GM10266 (cell line): ENCODE results near the gene NT5DC2.

Experiments
- DNase-seq: peaks from one replicate; pipeline ENCODE4 v3.0.0; 2012; ENCODE audit errors: extremely low spot score
- TF ChIP-seq, protein P1 (sequence below): IDR thresholded peaks from 2 replicates; pipeline ENCODE4 v1.5.1; 2012; ENCODE audit warnings: mild to moderate bottlenecking, low read depth; ENCODE audit not compliant: control insufficient read depth, insufficient read depth; ENCODE audit errors: missing control alignments

NT5DC2 gene

DNA sequence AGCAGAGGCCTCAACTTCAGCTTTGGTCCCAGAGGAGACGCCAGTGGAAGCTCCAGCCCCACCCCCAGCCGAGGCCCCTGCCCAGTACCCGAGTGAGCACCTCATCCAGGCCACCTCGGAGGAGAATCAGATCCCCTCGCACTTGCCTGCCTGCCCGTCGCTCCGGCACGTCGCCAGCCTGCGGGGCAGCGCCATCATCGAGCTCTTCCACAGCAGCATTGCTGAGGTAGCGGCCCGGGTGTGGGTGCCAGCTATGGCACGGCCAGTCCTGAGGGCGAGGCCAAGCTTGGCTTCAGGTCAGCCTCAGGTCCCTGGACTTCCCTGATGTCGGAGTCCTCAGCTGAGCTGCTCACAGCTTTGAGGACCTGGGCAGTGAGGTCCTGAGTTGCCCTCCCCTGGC lies 44.2 kb downstream of the NT5DC2 start:
- no peak for DNase-seq
- TF ChIP-seq, protein P1, sequence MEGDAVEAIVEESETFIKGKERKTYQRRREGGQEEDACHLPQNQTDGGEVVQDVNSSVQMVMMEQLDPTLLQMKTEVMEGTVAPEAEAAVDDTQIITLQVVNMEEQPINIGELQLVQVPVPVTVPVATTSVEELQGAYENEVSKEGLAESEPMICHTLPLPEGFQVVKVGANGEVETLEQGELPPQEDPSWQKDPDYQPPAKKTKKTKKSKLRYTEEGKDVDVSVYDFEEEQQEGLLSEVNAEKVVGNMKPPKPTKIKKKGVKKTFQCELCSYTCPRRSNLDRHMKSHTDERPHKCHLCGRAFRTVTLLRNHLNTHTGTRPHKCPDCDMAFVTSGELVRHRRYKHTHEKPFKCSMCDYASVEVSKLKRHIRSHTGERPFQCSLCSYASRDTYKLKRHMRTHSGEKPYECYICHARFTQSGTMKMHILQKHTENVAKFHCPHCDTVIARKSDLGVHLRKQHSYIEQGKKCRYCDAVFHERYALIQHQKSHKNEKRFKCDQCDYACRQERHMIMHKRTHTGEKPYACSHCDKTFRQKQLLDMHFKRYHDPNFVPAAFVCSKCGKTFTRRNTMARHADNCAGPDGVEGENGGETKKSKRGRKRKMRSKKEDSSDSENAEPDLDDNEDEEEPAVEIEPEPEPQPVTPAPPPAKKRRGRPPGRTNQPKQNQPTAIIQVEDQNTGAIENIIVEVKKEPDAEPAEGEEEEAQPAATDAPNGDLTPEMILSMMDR, result no peak

DNA sequence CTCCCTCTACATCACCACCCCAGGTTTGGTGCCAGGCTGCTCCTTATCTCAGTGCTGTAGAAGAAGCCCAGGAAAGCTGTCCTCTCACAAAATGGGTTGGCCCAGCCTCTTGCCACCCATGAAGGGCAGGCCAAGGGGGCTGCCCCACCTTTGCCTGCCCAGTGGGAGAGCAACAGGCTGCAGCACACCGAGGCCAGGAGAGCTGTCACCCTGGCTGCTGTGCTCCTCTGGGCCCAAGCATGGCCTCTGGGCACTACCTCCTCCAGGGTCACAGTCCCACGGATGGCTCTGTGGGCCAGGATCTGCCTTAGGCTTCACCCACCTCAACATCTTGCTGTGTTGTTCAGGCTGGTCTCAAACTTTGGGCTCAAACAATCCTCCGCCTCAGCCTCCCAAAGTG lies 44.9 kb downstream of the NT5DC2 start:
- TF ChIP-seq, protein P1, result no peak
- no peak for DNase-seq

DNA sequence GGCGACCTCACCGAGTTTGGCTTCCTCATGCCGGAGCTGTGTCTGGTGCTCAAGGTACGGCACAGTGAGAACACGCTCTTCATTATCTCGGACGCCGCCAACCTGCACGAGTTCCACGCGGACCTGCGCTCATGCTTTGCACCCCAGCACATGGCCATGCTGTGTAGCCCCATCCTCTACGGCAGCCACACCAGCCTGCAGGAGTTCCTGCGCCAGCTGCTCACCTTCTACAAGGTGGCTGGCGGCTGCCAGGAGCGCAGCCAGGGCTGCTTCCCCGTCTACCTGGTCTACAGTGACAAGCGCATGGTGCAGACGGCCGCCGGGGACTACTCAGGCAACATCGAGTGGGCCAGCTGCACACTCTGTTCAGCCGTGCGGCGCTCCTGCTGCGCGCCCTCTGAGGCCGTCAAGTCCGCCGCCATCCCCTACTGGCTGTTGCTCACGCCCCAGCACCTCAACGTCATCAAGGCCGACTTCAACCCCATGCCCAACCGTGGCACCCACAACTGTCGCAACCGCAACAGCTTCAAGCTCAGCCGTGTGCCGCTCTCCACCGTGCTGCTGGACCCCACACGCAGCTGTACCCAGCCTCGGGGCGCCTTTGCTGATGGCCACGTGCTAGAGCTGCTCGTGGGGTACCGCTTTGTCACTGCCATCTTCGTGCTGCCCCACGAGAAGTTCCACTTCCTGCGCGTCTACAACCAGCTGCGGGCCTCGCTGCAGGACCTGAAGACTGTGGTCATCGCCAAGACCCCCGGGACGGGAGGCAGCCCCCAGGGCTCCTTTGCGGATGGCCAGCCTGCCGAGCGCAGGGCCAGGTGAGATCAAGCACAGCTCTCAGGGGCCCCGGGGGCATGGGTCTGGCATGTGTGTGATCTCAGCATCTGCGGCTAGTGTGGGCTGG lies 45.6 kb downstream of the NT5DC2 start:
- TF ChIP-seq, protein P1, result no peak
- DNase-seq, result no peak

DNA sequence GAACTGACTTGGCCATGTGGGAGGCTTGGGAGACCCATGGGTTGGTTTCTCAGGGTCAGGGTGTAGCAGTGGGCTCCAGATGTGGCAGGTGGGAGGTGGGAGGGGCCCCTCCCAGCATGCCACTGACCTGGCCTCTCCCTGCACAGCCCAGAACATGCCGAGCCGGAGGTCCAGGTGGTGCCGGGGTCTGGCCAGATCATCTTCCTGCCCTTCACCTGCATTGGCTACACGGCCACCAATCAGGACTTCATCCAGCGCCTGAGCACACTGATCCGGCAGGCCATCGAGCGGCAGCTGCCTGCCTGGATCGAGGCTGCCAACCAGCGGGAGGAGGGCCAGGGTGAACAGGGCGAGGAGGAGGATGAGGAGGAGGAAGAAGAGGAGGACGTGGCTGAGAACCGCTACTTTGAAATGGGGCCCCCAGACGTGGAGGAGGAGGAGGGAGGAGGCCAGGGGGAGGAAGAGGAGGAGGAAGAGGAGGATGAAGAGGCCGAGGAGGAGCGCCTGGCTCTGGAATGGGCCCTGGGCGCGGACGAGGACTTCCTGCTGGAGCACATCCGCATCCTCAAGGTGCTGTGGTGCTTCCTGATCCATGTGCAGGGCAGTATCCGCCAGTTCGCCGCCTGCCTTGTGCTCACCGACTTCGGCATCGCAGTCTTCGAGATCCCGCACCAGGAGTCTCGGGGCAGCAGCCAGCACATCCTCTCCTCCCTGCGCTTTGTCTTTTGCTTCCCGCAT lies 46.4 kb downstream of the NT5DC2 start:
- TF ChIP-seq, protein P1, result no peak
- DNase-seq, result no peak

DNA sequence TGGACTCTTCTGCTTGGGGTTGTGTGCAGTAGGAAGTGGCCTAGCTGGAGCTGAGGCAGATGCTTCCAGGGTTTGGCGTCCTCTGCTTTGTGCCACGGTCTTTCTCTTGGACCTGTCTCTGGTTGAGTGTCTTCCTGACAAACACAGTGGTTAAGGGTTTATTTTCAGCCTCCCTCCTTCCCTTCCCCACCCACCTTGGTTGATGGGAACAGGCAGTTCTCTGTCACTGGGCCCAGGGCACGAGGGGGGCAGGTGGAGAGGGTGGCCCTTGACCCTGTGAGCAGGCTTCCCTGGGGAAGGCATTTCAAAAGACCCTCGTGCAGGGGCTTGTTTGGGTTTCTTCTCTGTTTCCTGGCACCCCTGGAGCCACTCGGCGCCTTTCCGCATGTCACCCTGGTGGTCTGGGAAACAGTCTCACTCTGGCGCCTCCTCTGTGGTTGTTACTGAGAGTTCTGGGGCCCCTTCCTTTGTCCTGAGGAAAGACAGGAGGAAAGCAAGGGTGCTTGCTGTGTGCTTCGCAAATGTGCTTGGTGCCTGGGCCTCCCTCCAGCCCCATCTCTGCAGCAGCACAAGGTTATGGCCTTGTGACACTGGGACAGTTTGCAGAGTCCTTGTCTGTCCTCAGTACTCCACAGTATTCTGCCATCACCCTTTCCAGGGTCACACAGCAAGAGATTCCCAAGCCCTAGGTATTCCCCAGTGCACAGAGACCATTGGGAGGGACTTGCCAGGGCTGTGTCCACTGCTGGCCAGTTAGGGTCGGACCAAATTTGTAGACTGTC lies 48.8 kb downstream of the NT5DC2 start:
- no peak for DNase-seq
- TF ChIP-seq, protein P1, result no peak

DNA sequence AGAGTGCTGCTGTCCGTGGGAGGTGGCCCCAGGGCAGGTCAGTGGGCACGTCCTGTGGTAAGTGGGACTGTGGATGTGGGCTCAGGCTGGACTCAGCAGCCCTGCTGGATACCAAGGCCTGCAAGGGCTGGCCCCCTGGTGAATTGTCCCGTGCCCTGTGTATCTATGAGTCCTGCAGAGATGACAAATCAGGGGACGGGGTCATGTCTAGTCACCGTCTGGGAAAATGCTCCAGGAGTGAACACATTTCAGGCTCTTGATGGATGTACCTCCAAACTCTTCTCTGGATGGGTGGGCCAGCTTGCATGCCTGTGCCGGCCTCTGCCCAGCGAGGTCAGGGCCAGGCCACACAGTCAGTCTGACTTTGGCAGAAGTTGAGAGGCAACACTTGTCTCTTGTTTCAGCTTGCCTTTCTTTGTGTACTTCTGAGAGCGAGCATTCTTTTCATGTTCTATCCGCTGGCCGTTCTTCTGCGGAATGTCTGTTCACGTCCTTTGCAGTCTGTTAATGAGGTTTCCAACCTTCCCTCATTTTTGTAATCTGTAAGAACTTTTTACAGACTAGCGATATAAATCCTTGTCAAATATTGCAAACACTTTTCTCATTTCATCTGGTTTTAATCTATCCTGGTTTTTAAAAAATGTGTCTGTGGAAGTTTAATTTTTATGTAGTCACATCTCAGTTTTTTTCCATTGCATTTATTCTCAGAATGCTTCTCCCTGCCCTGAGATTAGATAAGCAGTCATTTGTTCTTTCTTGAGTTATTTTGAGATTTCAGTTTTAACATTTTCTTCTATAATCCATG lies 49.9 kb downstream of the NT5DC2 start:
- DNase-seq, result no peak
- TF ChIP-seq, protein P1, result no peak
